Neutrophil (primary cell): ENCODE data around the gene RBP5.

Source experiments
- H3K27ac ChIP-seq: fragments of 200-600 bp; sonication (generic); 2 replicates; pipeline ENCODE4 v1.5.1; 2016; ENCODE audit warnings: mild to moderate bottlenecking, moderate library complexity
- H3K27me3 ChIP-seq: fragments of 200-600 bp; sonication (generic); 2 replicates; pipeline ENCODE4 v1.6.0; 2016; ENCODE audit warnings: mild to moderate bottlenecking
- H3K36me3 ChIP-seq: fragments of 200-600 bp; sonication (generic); 2 replicates; pipeline ENCODE4 v1.5.1; 2017
- H3K4me1 ChIP-seq, 2 experiments: fragments of 200-600 bp in 1 of 2; sonication (generic) in 1 of 2; 1 replicate in 1 of 2; 2 replicates in 1 of 2; pipeline versions ENCODE4 v1.5.1 to v1.6.1; 2013 to 2016; ENCODE audit warnings: low read depth in 1 of 2, low read length in 1 of 2, mild to moderate bottlenecking in 1 of 2, moderate library complexity in 1 of 2; ENCODE audit not compliant: control insufficient read depth in 1 of 2, insufficient read depth in 1 of 2
- H3K4me3 ChIP-seq, 2 experiments: fragments of 200-600 bp in 1 of 2; sonication (generic) in 1 of 2; 1 replicate in 1 of 2; 2 replicates in 1 of 2; pipeline ENCODE4 v1.5.1; 2013 to 2016; ENCODE audit warnings: low read depth in 1 of 2, low read length in 1 of 2, mild to moderate bottlenecking in 1 of 2, moderate library complexity in 1 of 2
- H3K9me3 ChIP-seq: fragments of 200-600 bp; sonication (generic); 2 replicates; pipeline ENCODE4 v1.5.1; 2016
- CTCF ChIP-seq: fragments of 200-600 bp; sonication (generic); IDR thresholded peaks from 2 replicates; pipeline ENCODE4 v1.5.1; 2016; ENCODE audit warnings: antibody characterized with exemption

The RBP5 gene

GRCh38 chr12:7136071-7136470 lies 7.4 kb upstream of the RBP5 start:
- H3K36me3 ChIP-seq: peaks cover 55% of the 10 kb centered on the region
- TF ChIP-seq CTCF: no peak

GRCh38 chr12:7134396-7135166 lies 5.9 kb upstream of the RBP5 start:
- H3K27ac ChIP-seq: no peak overlapping the region
- peaks cover 15 to 17% of the 10 kb centered on the region in 2 experiments for H3K4me1 ChIP-seq
- peaks cover 47% of the 10 kb centered on the region for H3K36me3 ChIP-seq
- no peaks in the 10 kb centered on the region for H3K9me3 ChIP-seq
- H3K27me3 ChIP-seq: peaks cover 33% of the 10 kb centered on the region
- TF ChIP-seq CTCF: no peak
- no peak overlapping the region for H3K4me3 ChIP-seq

More at GRCh38 chr12:7136071-7136470, 7.4 kb upstream of the RBP5 start:
- no peaks in the 10 kb centered on the region for H3K9me3 ChIP-seq
- H3K4me1 ChIP-seq: peaks cover 2 to 6% of the 10 kb centered on the region in 2 experiments
- H3K27me3 ChIP-seq: peaks cover 18% of the 10 kb centered on the region
- H3K4me3 ChIP-seq: no peak overlapping the region
- H3K27ac ChIP-seq: no peak overlapping the region

- no peak for TF ChIP-seq CTCF
- Histone ChIP-seq H3K4me1 (peaks cover 19 to 20% of the 10 kb centered on the region in 2 experiments), H3K27me3 (peaks cover 52% of the 10 kb centered on the region), H3K4me3 (no peak overlapping the region), H3K27ac (no peak overlapping the region), H3K36me3 (peaks cover 36% of the 10 kb centered on the region), H3K9me3 (no peaks in the 10 kb centered on the region)
These were observed 2.8 kb upstream of the RBP5 start for GRCh38 chr12:7131502-7131866.

GRCh38 chr12:7130701-7131501 lies 2.2 kb upstream of the RBP5 start:
- Histone ChIP-seq H3K27ac (no peak overlapping the region), H3K27me3 (peaks cover 52% of the 10 kb centered on the region), H3K4me1 (peaks cover 19 to 20% of the 10 kb centered on the region in 2 experiments), H3K36me3 (peaks cover 31% of the 10 kb centered on the region), H3K9me3 (no peaks in the 10 kb centered on the region), H3K4me3 (peak overlapping the region; percentile 56 to 64)
- no peak for TF ChIP-seq CTCF

GRCh38 chr12:7129872-7130691 lies 1.4 kb upstream of the RBP5 start, which contains the start of gene CLSTN3:
Gene CLSTN3 (plus strand): TSS chr12:7130371. CDS start chr12:7130649, 278 bp downstream.
- Histone ChIP-seq H3K27ac (no peak within 1 kb of the TSS), H3K9me3 (no peaks in the 10 kb centered on the region), H3K36me3 (peaks cover 22% of the 10 kb centered on the region), H3K4me3 (peak within 1 kb of the TSS; percentile 56 to 64), H3K4me1 (peaks cover 19 to 20% of the 10 kb centered on the region in 2 experiments), H3K27me3 (peaks cover 52% of the 10 kb centered on the region)
- TF ChIP-seq CTCF: no peak
